PFSK-1 (cell line): Measurements from ENCODE around the gene HPGDS.

Experiments used
- FOXP2 ChIP-seq: optimal IDR thresholded peaks from 2 replicates; pipeline ENCODE3; 2011; ENCODE audit warnings: borderline replicate concordance, control low read depth, inconsistent platforms; ENCODE audit not compliant: insufficient read depth; ENCODE audit errors: extremely low read length, extremely low read depth
- POLR2AphosphoS5 ChIP-seq: IDR thresholded peaks from 2 replicates; pipeline ENCODE4 v1.6.1; 2012; ENCODE audit warnings: low read depth, mild to moderate bottlenecking, control low read depth, low read length, moderate library complexity
- REST ChIP-seq, 2 experiments: IDR thresholded peaks; 2 replicates each; pipeline versions ENCODE4 v1.6.1 to v1.8.0; 2011 to 2012; ENCODE audit warnings: low read depth in 2 of 2, low read length in 2 of 2, control low read depth in 1 of 2, inconsistent platforms in 1 of 2, mild to moderate bottlenecking in 1 of 2, moderate library complexity in 1 of 2; ENCODE audit not compliant: insufficient read depth in 1 of 2
- SIN3A ChIP-seq: IDR thresholded peaks from 2 replicates; pipeline ENCODE4 v1.6.1; 2012; ENCODE audit warnings: mild to moderate bottlenecking, low read length, moderate library complexity, borderline replicate concordance; ENCODE audit not compliant: insufficient read depth
- TAF1 ChIP-seq: IDR thresholded peaks from 2 replicates; pipeline ENCODE4 v1.6.1; 2012; ENCODE audit warnings: low read length, control low read depth, borderline replicate concordance; ENCODE audit not compliant: insufficient read depth

Gene HPGDS

GRCh38 chr4:94377294-94377693 is 34.7 kb upstream of the HPGDS start:
- TF ChIP-seq FOXP2, result no peak
- no peak for TF ChIP-seq POLR2AphosphoS5
- TF ChIP-seq SIN3A, result no peak
- no peak for TF ChIP-seq TAF1
- TF ChIP-seq REST (IDR thresholded peaks at IDR 0.05; ENCODE audit: insufficient read depth in 1 of 2, low read depth in 2 of 2, low read length in 2 of 2), result no peak

DNA sequence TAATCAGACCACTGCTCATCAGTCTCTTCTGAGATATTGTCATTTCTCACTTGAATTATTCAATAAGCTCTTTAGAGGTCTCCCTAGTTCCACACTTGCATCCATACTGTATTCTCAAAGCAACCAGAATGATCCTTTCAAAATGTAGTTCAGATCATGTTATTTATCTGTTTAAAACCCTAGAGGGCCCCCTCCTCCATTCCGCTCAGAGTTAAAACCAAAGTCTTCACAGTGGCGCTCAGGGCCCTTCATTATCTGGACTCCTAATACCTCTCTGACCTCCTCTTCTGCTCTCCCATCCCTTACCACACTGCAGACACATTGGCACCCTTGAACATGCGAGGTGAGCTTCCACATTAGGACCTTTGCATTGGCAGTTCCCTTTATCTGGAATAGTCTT is 32.7 kb upstream of the HPGDS start:
- TF ChIP-seq REST (IDR thresholded peaks at IDR 0.05; ENCODE audit: insufficient read depth in 1 of 2, low read depth in 2 of 2, low read length in 2 of 2) (no peak), TAF1 (no peak), POLR2AphosphoS5 (no peak), SIN3A (no peak), FOXP2 (no peak)

- TF ChIP-seq FOXP2, result no peak
- no peak for TF ChIP-seq POLR2AphosphoS5
- no peak for TF ChIP-seq REST (IDR thresholded peaks at IDR 0.05; ENCODE audit: insufficient read depth in 1 of 2, low read depth in 2 of 2, low read length in 2 of 2)
- no peak for TF ChIP-seq TAF1
- no peak for TF ChIP-seq SIN3A
Measured at GRCh38 chr4:94373752-94374151, 31.1 kb upstream of the HPGDS start.

DNA sequence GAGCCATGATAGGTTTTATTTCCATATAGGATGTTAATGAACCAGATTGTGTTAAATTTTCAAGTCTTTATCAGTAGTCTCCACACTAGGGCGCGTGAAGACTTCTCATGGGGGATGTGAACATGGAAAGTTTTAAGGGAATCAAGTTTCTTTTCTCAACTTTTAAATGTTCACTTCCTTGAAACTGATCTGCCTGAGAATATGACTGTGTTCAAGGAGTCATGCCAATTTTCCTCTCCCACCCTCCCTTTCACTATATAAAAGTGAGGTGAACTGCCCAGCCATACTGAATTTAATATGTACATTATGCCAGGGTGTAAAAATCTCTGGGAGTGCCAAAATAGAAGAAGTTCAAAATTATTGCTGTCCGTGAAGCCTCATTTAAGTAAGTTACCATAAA is 30.4 kb upstream of the HPGDS start:
- TF ChIP-seq POLR2AphosphoS5 (no peak), FOXP2 (no peak), REST (IDR thresholded peaks at IDR 0.05; ENCODE audit: insufficient read depth in 1 of 2, low read depth in 2 of 2, low read length in 2 of 2) (no peak), TAF1 (no peak), SIN3A (no peak)

- TF ChIP-seq REST (IDR thresholded peaks at IDR 0.05; ENCODE audit: insufficient read depth in 1 of 2, low read depth in 2 of 2, low read length in 2 of 2) (no peak), TAF1 (no peak), FOXP2 (no peak), POLR2AphosphoS5 (no peak), SIN3A (no peak)
Measured at GRCh38 chr4:94372228-94372978, 29.8 kb upstream of the HPGDS start.
